ENCODE data around the gene CC2D2A. TPM values are rescaled to one million over a fixed set of nuclear protein-coding genes. Genes with fewer than 3 reads are reported as not detected.

Gene CC2D2A
- total and polyA plus RNA-seq, 2 experiments from 2014 or later, result 13.9 to 15.8 TPM

DNA sequence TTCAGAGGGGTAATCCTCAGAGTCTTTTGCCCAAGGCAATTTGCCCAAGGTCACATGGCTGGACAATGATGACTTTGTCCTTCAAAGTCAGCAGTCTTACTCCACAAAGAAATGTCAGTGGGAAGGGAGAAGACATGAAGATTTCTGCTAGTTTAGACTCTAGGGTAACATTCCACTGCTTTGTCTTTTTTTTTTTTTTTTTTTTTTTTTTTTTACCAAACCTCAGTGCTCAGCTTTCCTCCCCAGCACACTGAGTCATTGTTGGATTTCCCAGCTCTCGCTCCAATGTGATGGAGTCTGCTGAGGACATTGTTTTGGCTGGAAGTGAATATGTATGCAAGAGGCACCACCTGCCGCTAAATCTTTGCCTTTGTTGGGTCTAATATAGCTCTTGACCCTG is 49.0 kb upstream of the CC2D2A start:
- no peaks in the 10 kb centered on the region for H3K27me3 ChIP-seq (ENCODE audit: insufficient read depth)
- H3K4me3 ChIP-seq, result no peak overlapping the region
- H3K27ac ChIP-seq (ENCODE audit: low read depth), result no peak overlapping the region
- no peaks in the 10 kb centered on the region for H3K36me3 Mint-ChIP-seq (ENCODE audit: low read depth)
- no peaks in the 10 kb centered on the region for H3K4me1 ChIP-seq (ENCODE audit: insufficient read depth)
- H3K4me3 Mint-ChIP-seq, result no peak overlapping the region
- DNase-seq (ENCODE audit: low spot score) (peak; percentile 22), ATAC-seq (peak; percentile 64)
- no peak overlapping the region for H3K27ac Mint-ChIP-seq
- no peaks in the 10 kb centered on the region for H3K36me3 ChIP-seq (ENCODE audit: insufficient read depth)
- no peak overlapping the region for H2AFZ ChIP-seq
- H4K20me1 ChIP-seq (replicated peaks; ENCODE audit: insufficient read depth), result no peaks in the 10 kb centered on the region
- peaks cover 15% of the 10 kb centered on the region for H3K9me2 ChIP-seq (ENCODE audit: insufficient read depth)
- H3K79me2 ChIP-seq (replicated peaks; ENCODE audit: insufficient read depth), result no peaks in the 10 kb centered on the region
- TF ChIP-seq CREB1 (CRISPR knock-in tag; IDR thresholded peaks at IDR 0.05; ENCODE audit: low read depth) (no peak), POLR2AphosphoS5 (IDR thresholded peaks at IDR 0.05; ENCODE audit: low read depth) (no peak), EZH2phosphoT487 (IDR thresholded peaks at IDR 0.05; ENCODE audit: unreplicated experiment) (no peak), ZNF331 (CRISPR knock-in tag; IDR thresholded peaks at IDR 0.05; ENCODE audit: low read depth) (no peak), NANOG (IDR thresholded peaks at IDR 0.05; ENCODE audit: borderline replicate concordance) (no peak), STAT1 (IDR thresholded peaks at IDR 0.05; ENCODE audit: unreplicated experiment) (no peak), EZH2 (IDR thresholded peaks at IDR 0.05; ENCODE audit: low read depth, unreplicated experiment) (no peak), ZNF114 (CRISPR knock-in tag; IDR thresholded peaks at IDR 0.05) (no peak), JUNB (IDR thresholded peaks at IDR 0.05; ENCODE audit: unreplicated experiment) (no peak)
- TF ChIP-seq, protein P1, sequence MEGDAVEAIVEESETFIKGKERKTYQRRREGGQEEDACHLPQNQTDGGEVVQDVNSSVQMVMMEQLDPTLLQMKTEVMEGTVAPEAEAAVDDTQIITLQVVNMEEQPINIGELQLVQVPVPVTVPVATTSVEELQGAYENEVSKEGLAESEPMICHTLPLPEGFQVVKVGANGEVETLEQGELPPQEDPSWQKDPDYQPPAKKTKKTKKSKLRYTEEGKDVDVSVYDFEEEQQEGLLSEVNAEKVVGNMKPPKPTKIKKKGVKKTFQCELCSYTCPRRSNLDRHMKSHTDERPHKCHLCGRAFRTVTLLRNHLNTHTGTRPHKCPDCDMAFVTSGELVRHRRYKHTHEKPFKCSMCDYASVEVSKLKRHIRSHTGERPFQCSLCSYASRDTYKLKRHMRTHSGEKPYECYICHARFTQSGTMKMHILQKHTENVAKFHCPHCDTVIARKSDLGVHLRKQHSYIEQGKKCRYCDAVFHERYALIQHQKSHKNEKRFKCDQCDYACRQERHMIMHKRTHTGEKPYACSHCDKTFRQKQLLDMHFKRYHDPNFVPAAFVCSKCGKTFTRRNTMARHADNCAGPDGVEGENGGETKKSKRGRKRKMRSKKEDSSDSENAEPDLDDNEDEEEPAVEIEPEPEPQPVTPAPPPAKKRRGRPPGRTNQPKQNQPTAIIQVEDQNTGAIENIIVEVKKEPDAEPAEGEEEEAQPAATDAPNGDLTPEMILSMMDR (conservative IDR thresholded peaks at IDR 0.05; ENCODE audit: low read depth in 2 of 2), result no peak
- TF ChIP-seq, protein P2, sequence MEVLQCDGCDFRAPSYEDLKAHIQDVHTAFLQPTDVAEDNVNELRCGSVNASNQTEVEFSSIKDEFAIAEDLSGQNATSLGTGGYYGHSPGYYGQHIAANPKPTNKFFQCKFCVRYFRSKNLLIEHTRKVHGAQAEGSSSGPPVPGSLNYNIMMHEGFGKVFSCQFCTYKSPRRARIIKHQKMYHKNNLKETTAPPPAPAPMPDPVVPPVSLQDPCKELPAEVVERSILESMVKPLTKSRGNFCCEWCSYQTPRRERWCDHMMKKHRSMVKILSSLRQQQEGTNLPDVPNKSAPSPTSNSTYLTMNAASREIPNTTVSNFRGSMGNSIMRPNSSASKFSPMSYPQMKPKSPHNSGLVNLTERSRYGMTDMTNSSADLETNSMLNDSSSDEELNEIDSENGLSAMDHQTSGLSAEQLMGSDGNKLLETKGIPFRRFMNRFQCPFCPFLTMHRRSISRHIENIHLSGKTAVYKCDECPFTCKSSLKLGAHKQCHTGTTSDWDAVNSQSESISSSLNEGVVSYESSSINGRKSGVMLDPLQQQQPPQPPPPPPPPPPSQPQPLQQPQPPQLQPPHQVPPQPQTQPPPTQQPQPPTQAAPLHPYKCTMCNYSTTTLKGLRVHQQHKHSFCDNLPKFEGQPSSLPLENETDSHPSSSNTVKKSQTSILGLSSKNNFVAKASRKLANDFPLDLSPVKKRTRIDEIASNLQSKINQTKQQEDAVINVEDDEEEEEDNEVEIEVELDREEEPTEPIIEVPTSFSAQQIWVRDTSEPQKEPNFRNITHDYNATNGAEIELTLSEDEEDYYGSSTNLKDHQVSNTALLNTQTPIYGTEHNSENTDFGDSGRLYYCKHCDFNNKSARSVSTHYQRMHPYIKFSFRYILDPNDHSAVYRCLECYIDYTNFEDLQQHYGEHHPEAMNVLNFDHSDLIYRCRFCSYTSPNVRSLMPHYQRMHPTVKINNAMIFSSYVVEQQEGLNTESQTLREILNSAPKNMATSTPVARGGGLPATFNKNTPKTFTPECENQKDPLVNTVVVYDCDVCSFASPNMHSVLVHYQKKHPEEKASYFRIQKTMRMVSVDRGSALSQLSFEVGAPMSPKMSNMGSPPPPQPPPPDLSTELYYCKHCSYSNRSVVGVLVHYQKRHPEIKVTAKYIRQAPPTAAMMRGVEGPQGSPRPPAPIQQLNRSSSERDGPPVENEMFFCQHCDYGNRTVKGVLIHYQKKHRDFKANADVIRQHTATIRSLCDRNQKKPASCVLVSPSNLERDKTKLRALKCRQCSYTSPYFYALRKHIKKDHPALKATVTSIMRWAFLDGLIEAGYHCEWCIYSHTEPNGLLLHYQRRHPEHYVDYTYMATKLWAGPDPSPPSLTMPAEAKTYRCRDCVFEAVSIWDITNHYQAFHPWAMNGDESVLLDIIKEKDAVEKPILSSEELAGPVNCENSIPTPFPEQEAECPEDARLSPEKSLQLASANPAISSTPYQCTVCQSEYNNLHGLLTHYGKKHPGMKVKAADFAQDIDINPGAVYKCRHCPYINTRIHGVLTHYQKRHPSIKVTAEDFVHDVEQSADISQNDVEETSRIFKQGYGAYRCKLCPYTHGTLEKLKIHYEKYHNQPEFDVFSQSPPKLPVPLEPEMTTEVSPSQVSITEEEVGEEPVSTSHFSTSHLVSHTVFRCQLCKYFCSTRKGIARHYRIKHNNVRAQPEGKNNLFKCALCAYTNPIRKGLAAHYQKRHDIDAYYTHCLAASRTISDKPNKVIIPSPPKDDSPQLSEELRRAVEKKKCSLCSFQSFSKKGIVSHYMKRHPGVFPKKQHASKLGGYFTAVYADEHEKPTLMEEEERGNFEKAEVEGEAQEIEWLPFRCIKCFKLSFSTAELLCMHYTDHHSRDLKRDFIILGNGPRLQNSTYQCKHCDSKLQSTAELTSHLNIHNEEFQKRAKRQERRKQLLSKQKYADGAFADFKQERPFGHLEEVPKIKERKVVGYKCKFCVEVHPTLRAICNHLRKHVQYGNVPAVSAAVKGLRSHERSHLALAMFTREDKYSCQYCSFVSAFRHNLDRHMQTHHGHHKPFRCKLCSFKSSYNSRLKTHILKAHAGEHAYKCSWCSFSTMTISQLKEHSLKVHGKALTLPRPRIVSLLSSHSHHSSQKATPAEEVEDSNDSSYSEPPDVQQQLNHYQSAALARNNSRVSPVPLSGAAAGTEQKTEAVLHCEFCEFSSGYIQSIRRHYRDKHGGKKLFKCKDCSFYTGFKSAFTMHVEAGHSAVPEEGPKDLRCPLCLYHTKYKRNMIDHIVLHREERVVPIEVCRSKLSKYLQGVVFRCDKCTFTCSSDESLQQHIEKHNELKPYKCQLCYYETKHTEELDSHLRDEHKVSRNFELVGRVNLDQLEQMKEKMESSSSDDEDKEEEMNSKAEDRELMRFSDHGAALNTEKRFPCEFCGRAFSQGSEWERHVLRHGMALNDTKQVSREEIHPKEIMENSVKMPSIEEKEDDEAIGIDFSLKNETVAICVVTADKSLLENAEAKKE (CRISPR knock-in tag; IDR thresholded peaks at IDR 0.05), result no peak
- TF ChIP-seq, protein P3, sequence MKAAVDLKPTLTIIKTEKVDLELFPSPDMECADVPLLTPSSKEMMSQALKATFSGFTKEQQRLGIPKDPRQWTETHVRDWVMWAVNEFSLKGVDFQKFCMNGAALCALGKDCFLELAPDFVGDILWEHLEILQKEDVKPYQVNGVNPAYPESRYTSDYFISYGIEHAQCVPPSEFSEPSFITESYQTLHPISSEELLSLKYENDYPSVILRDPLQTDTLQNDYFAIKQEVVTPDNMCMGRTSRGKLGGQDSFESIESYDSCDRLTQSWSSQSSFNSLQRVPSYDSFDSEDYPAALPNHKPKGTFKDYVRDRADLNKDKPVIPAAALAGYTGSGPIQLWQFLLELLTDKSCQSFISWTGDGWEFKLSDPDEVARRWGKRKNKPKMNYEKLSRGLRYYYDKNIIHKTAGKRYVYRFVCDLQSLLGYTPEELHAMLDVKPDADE (IDR thresholded peaks at IDR 0.05), result no peak
- TF ChIP-seq, protein P4, sequence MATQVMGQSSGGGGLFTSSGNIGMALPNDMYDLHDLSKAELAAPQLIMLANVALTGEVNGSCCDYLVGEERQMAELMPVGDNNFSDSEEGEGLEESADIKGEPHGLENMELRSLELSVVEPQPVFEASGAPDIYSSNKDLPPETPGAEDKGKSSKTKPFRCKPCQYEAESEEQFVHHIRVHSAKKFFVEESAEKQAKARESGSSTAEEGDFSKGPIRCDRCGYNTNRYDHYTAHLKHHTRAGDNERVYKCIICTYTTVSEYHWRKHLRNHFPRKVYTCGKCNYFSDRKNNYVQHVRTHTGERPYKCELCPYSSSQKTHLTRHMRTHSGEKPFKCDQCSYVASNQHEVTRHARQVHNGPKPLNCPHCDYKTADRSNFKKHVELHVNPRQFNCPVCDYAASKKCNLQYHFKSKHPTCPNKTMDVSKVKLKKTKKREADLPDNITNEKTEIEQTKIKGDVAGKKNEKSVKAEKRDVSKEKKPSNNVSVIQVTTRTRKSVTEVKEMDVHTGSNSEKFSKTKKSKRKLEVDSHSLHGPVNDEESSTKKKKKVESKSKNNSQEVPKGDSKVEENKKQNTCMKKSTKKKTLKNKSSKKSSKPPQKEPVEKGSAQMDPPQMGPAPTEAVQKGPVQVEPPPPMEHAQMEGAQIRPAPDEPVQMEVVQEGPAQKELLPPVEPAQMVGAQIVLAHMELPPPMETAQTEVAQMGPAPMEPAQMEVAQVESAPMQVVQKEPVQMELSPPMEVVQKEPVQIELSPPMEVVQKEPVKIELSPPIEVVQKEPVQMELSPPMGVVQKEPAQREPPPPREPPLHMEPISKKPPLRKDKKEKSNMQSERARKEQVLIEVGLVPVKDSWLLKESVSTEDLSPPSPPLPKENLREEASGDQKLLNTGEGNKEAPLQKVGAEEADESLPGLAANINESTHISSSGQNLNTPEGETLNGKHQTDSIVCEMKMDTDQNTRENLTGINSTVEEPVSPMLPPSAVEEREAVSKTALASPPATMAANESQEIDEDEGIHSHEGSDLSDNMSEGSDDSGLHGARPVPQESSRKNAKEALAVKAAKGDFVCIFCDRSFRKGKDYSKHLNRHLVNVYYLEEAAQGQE (IDR thresholded peaks at IDR 0.05; ENCODE audit: unreplicated experiment), result no peak
- no peak overlapping the region for H3K4me2 ChIP-seq
- no peaks in the 10 kb centered on the region for H3F3A ChIP-seq (replicated peaks; ENCODE audit: low read depth)
- H3K9me3 Mint-ChIP-seq, result no peaks in the 10 kb centered on the region; the same call in 2 of the 3 replicates
- peaks cover 3% of the 10 kb centered on the region for H3K27me3 Mint-ChIP-seq (ENCODE audit: insufficient read depth, low read depth, poor library complexity)
- H3K4me1 Mint-ChIP-seq, result peaks cover 10% of the 10 kb centered on the region
